ENCODE data around the gene MARCHF2. TPM values are rescaled to one million over a fixed set of nuclear protein-coding genes. Genes with fewer than 3 reads are reported as not detected.
A peak's percentile ranks its signal among the peaks of the same experiment; 100 is the strongest.

Gene MARCHF2
- total RNA-seq, 1 experiment from 2014 or later: 27.5 TPM

- Histone ChIP-seq H3K9me3 (ENCODE audit: control insufficient read depth, low read depth, low read length) (no peaks in the 10 kb centered on the region), H2AK5ac (ENCODE audit: insufficient read length, low read length) (no peak overlapping the region), H3K23me2 (ENCODE audit: insufficient read length, low read depth, low read length, poor library complexity, severe bottlenecking) (peaks cover 6% of the 10 kb centered on the region), H4K20me1 (ENCODE audit: control insufficient read depth, insufficient read depth, insufficient read length) (no peaks in the 10 kb centered on the region), H3K14ac (ENCODE audit: insufficient read depth, low read length) (no peak overlapping the region), H3T11ph (ENCODE audit: low read length) (no peak overlapping the region), H4K5ac (ENCODE audit: insufficient read length, low read depth, low read length) (no peak overlapping the region), H2BK15ac (ENCODE audit: low read depth, low read length) (no peak overlapping the region), H3K4ac (ENCODE audit: low read depth, low read length) (no peak overlapping the region), H4K91ac (ENCODE audit: insufficient read length, low read depth, low read length) (no peak overlapping the region), H3K9ac (ENCODE audit: extremely low read depth, insufficient read length, low read length) (no peak overlapping the region), H3K4me1 (ENCODE audit: insufficient read depth, low read length) (peaks cover 4% of the 10 kb centered on the region; the same call in 1 of the 2 replicates), H2BK5ac (ENCODE audit: insufficient read length, low read length) (no peak overlapping the region), H3K79me2 (ENCODE audit: insufficient read depth, low read length) (no peaks in the 10 kb centered on the region), H3K18ac (ENCODE audit: insufficient read length, low read depth, low read length) (no peak overlapping the region), H3K79me1 (ENCODE audit: insufficient read depth, low read depth, low read length, poor library complexity, severe bottlenecking) (no peaks in the 10 kb centered on the region), H3K23ac (ENCODE audit: insufficient read length, low read depth, low read length) (no peak overlapping the region), H2AFZ (ENCODE audit: low read length) (no peak overlapping the region), H3K27me3 (ENCODE audit: insufficient read depth, low read length) (no peaks in the 10 kb centered on the region; the same call in 1 of the 2 replicates), H2BK20ac (ENCODE audit: low read depth, low read length, poor library complexity, severe bottlenecking) (no peak overlapping the region), H4K8ac (replicated peaks; ENCODE audit: insufficient read length, low read depth, low read length) (no peak overlapping the region), H3K4me2 (ENCODE audit: insufficient read depth, insufficient read length, low read length) (peak overlapping the region; percentile 5), H3K56ac (ENCODE audit: insufficient read length, low read depth, low read length) (no peak overlapping the region), H2BK12ac (ENCODE audit: insufficient read length, low read depth, low read length) (no peak overlapping the region), H3K27ac (ENCODE audit: insufficient read length, low read depth, low read length) (no peak overlapping the region), H2BK120ac (ENCODE audit: low read depth, low read length, poor library complexity, severe bottlenecking) (no peak overlapping the region)
- peak overlapping the region in 1 of 3 experiments; percentile 18; a peak in 1 of 7 replicates for H3K27ac Mint-ChIP-seq
- peak overlapping the region; percentile 35 to 51; a peak in 4 of 5 replicates for H3K4me3 Mint-ChIP-seq
- DNase-seq: peak; percentile 86
- H3K4me1 Mint-ChIP-seq: peaks cover 23 to 28% of the 10 kb centered on the region in 2 experiments
- no peaks in the 10 kb centered on the region for H3K9me3 Mint-ChIP-seq
- no peak for TF ChIP-seq CTCF (conservative IDR thresholded peaks at IDR 0.05)
- no CpG with 5 or more reads among the region's 23 CpGs for WGBS (ENCODE audit: extremely low coverage, insufficient read length, low lambda C conversion rate)
- peaks cover 50% of the 10 kb centered on the region for H3K27me3 Mint-ChIP-seq (ENCODE audit: low read depth)
- peaks cover 0 to 3% (median 0%) of the 10 kb centered on the region in 3 experiments; a peak in 3 of 7 replicates for H3K36me3 Mint-ChIP-seq (ENCODE audit: insufficient read depth in 1 of 3, low read depth in 3 of 3)
These were observed 45.6 kb upstream of the MARCHF2 start for GRCh38 chr19:8367327-8368001.

All from H9 (cell line).